ENCODE measurements around the gene PBRM1.
"Not testable (repeated sequence)": the region's sequence is repeated elsewhere in the genome, so short reads cannot be mapped to it uniquely, and the experiment has no call there.

PBRM1 gene

DNA sequence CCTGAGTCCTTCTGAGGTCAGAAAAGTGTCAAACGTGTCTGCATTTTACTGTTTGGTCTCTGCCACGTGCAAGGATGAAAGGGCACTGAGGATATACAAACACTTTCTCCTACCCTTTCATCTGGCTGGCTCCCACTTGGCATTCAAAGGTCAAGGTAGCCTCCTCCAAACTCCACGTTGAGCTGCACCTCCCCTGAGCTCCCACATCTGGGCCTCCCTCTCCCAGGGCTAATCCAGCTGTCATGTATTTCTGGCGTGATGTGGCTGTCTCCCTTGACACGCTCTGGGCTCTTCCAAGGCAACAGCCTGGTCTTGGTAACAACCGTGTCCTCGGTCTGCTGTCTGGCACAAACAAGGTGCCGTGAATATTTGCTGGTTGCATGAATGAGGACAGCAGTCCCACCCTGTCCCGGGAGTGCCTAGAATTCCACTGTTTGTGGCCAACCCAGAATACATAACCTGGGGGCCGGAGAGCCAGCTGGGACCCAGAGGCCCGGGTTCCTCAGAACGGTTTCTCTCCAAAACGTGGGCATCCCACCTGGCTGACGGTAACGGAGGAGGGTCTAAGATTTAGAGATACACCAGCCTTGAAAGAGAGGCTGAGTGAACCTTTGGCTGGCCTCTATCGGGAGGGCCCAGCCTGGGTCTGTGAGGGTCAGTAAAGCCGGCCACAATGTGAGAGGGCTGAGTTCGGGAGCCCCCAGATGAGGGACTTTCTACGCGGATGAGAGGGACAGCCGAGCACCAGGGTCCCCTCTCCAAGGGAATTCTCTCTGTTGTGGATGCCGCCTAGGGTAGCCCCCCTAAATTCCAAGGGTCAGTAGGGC, 19.1 kb upstream of the PBRM1 start:
- no peak for DNase-seq

GRCh38 chr3:52703341-52703740, 17.6 kb upstream of the PBRM1 start:
- no peak for DNase-seq

DNA sequence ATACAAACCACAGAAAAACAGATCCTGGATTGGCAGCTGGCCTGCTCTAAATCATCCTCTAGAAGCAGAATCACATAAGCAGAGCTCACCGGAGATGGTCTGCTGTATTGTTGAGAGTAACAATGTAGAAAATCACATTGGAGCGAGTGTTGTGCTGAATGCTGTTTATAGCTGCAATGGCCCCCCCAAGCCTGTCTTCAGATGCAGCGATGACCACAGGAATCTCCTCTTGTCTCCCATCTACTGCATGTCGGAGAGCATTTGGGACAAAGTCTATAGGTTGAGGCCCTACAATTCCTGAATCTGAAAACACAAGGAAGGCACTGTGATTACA, 11.9 kb upstream of the PBRM1 start:
- no peak for DNase-seq

DNA sequence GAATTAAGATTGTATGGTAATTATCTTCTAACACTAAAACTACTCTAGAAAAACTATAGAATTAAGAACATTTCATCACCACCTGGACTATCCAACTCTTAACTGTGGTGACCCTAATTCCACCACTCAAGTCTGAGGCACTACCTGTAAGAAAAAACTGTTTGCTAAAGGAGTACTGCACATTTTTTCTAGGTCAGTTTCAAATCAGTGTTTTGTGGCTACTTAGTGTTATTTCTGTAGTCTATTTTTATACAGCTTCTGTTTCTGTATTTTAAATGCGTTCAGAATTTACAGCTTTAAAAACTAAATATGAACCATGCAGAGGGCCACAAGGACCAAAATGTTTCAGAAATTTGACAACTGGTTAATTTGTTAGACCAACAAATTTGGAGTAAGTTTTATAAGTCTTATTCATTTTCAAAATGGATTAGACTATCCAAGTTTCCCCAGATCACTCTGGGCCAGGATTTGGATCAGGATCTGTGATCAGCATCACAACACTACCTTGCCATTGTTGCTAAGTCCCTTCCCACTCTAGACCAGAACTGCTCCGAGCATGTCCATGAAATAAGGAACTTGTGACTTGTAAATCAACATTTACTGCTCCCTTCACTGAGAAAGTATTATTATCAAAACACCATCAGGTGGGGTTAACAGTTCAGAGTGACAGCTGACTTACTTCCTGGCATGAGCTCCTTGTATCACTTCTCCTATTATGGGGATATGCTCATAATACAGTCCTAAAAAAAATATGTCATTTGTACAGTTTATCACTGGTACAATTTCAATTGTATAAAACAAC, 11.3 kb upstream of the PBRM1 start:
- no peak for DNase-seq

- DNase-seq = no peak
Observed at GRCh38 chr3:52695798-52696671, 10.3 kb upstream of the PBRM1 start.

GRCh38 chr3:52694528-52695189, 8.9 kb upstream of the PBRM1 start:
- DNase-seq = no peak

GRCh38 chr3:52693071-52693470, 7.4 kb upstream of the PBRM1 start:
- no peak for DNase-seq

DNA sequence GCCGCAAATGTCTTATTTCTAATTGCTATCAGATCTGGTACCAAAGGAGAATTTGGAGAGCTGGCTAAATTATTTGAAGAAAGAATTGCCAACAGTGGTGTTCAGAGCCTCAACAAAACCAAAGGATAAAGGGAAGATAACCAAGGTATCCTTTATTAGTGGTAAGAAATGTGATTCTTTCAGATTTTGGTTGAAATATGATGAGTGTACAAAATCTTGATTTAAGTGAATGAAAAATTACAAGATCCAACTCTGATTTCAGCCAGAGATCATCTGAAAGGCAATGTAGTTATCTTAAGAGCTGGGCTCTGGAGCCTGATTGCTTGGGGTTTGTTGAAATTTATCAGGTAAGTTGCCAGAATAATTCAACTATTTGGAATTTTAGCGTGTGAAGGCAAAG, 4.8 kb upstream of the PBRM1 start:
- DNase-seq = no peak

GRCh38 chr3:52689151-52689550, 3.4 kb upstream of the PBRM1 start:
- DNase-seq = no peak

DNA sequence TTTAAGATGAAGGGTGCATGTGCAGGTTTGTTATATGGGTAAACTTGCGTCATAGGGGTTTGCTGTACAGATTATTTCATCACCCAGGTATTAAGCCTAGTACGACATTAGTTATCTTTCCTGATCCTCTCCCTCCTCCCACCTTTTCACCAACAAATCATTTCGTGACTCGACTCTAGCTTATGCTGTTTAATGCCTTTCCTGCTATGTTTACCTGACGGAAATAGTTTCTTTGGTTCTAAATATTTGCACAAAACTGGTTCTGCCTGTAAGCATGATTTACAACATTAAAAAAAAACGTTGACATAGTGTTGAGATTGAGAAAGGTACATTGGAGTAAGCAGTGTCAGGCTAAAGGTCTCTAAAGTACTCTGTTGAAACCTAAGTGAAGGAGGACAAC, 2.6 kb upstream of the PBRM1 start:
- DNase-seq = no peak

GRCh38 chr3:52685285-52685708, 416 bp downstream of the PBRM1 start:
- peak; percentile 64 to 76 for DNase-seq

GRCh38 chr3:52684184-52684583, 1.5 kb downstream of the PBRM1 start:
- no peak for DNase-seq

- DNase-seq = no peak
Observed at GRCh38 chr3:52683611-52684010, 2.1 kb downstream of the PBRM1 start.

DNA sequence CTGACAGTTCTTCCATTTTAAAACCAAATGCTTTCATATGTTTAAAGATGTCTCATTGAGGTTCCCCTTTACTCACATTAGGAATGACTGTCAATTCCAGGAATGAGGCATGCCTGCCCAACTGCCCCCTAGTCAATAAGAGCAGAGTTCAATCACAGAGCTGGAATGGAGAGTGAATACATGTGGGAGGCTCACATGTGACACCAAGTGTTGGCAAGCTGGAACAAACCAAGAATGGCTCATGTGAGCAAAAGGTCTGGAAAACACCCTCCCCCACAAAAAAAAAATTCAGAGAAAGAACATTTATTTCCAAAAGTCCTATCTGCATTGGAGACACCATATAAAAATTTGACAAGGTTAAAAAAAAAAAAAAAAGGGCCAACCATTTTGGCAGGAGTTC, 3.7 kb downstream of the PBRM1 start:
- DNase-seq = no peak

GRCh38 chr3:52681596-52681995, 4.1 kb downstream of the PBRM1 start:
- DNase-seq = no peak

DNA sequence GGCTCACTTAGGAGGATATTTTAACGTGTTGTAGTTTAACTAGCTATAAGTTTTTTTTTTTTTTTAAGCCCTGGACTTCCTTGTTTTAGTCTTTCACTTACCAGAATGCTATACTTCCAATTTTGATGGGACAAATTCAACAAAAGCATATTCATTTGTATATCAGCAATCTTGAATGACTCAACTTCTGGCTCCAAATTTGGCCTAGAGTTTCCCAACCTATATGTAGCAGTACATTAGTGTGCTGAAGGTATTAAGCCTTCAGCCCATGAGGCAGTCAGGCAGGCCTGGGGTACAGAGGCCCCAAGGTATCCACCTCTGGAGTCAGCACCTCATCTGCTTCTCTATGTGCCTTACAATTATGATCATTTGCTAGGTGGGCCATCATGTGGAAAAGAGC, 5.9 kb downstream of the PBRM1 start:
- DNase-seq = no peak

GRCh38 chr3:52679199-52679538, 6.5 kb downstream of the PBRM1 start:
- no peak for DNase-seq

DNA sequence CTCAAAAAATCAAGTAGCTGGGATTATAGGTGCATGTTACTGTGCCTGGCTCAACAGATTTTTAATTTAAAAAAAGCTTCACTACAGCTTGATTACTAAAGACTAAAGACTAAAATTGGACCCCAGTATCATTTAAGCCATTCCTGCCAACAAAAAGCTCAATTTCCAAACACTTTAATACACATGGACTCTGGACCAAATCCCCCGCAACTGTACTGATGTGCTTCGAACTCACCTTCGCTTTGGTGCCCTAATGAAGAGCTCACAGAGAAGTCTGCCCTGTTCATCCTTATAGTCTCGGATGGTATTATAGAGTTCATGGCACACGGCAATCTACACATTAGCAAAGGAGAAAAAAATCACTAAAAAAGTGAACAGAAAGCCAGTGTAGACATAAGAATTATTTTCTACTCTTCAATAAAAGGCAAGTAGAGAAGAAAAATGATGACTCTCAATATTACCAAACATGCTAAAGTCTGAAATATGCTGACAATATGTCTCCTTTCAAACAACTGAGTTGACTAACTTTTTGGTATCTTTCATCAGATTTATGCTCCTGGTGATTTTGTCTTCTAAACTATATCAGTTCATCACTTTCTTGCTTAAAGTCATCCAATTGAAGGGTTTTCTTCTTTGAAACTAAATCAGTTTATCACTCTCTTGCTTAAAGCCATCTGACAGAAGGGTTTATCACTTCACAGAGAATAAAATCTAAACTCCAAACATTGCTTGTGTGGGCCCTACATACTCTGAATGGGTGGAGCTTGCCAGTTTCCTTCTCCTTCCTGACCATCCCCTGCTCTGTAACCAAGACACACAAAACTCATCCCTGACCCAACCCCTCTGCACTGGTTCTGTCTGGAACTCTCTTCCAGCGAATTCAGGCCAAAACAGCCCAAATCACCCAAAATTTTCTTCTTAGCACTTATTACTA, 7.2 kb downstream of the PBRM1 start:
- no peak for DNase-seq

DNA sequence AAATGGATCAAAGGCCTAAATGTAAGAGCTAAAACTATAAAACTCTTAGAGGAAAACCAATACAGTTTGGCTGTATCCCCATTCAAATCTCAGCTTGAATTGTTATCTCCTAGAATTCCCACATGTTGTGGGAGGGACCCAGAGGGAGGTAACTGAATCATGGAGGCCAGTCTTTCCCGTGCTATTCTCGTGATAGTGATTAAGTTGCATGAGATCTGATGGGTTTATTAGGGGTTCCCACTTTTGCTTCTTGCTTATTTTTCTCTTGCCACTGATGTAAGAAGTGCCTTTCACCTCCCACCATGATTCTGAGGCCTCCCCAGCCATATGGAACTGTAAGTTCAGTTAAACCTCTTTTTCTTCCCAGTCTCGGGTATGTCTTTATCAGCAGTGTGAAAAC, 9.5 kb downstream of the PBRM1 start:
- not testable (repeated sequence) for DNase-seq

GRCh38 chr3:52671676-52672075, 14.0 kb downstream of the PBRM1 start:
- no peak for DNase-seq

DNA sequence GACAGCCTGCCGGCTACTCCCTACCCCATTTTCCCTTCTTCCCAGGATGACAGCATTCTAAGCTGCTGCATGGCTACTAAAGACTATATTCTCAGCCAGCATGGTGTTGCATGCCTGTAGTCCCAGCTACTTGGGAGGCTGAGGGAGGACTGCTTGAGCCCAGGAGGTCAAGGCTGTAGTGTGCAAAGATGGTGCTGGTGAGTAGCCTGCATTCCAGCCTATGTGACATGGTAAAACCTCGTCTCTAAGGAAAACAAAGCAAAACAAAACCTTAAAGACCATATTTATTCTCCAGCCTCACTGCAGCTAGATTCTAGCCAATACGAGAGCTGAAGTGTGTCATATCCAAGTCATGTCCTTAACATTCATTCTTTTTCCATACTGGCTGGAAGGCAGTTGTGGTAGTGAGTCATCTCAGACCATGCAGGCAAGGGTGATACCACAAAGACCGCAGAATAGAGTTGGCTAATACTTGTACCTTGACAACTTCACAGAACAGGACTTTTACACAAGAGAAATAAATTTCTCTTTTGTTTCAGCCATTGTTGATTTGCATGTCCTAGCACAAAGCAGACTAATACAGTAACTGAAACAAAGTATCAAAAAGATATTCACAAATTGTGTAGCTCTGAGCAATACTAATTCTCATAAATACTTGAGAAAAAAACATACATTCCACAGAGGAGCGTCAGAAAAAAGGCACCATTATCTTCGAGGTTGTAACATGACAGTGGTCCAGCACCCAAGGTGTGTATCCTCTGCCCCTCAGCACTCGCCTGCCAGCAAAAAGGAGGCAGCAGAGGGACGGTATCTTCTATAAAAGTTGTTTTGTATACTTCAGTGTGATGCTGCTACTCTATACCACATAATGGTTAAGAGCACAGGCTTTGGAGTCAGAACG, 14.8 kb downstream of the PBRM1 start:
- peak in 1 of 2 experiments; percentile 32 for DNase-seq
